SW480 (cell line): Measurements from ENCODE around the gene SKAP1.
"Not testable (repeated sequence)": the region's sequence is repeated elsewhere in the genome, so short reads cannot be mapped to it uniquely, and the experiment has no call there.

ENCODE experiments used
- DNase-seq: peaks from one replicate; pipeline ENCODE4 v3.0.0-alpha.2; 2016; ENCODE audit warnings: low spot score

SKAP1 gene

GRCh38 chr17:48445248-48445620 lies 15.2 kb upstream of the SKAP1 start:
- no peak for DNase-seq

GRCh38 chr17:48444516-48445247 lies 14.7 kb upstream of the SKAP1 start:
- no peak for DNase-seq

- DNase-seq, result no peak
These were observed 13.7 kb upstream of the SKAP1 start for GRCh38 chr17:48443712-48444111.

- no peak for DNase-seq
These were observed 12.8 kb upstream of the SKAP1 start for GRCh38 chr17:48442819-48443218.

- no peak for DNase-seq
These were observed 11.8 kb upstream of the SKAP1 start for GRCh38 chr17:48441862-48442261.

GRCh38 chr17:48441231-48441711 lies 11.3 kb upstream of the SKAP1 start:
- DNase-seq, result peak; percentile 10

- DNase-seq, result no peak
These were observed 10.7 kb upstream of the SKAP1 start for GRCh38 chr17:48440669-48441068.

GRCh38 chr17:48439875-48440505 lies 10.0 kb upstream of the SKAP1 start:
- no peak for DNase-seq

GRCh38 chr17:48439110-48439850 lies 9.3 kb upstream of the SKAP1 start:
- DNase-seq, result no peak

GRCh38 chr17:48438516-48439061 lies 8.6 kb upstream of the SKAP1 start:
- DNase-seq, result no peak

GRCh38 chr17:48433896-48434295 lies 3.9 kb upstream of the SKAP1 start:
- DNase-seq, result no peak

- no peak for DNase-seq
These were observed 3.1 kb upstream of the SKAP1 start for GRCh38 chr17:48432820-48433775.

- DNase-seq, result peak; percentile 76
These were observed 858 bp downstream of the SKAP1 start for GRCh38 chr17:48429156-48429555.

- DNase-seq, result peak; percentile 69
These were observed 2.4 kb downstream of the SKAP1 start for GRCh38 chr17:48427598-48427997.

GRCh38 chr17:48426761-48427500 lies 3.1 kb downstream of the SKAP1 start:
- no peak for DNase-seq

- no peak for DNase-seq
These were observed 3.9 kb downstream of the SKAP1 start for GRCh38 chr17:48426019-48426665.

GRCh38 chr17:48422060-48422459 lies 8.0 kb downstream of the SKAP1 start:
- not testable (repeated sequence) for DNase-seq

- DNase-seq, result no peak
These were observed 9.2 kb downstream of the SKAP1 start for GRCh38 chr17:48420823-48421222.

- DNase-seq, result no peak
These were observed 13.0 kb downstream of the SKAP1 start for GRCh38 chr17:48416971-48417370.
